GM13976 (cell line): ENCODE data around the gene ANP32B.
A peak's percentile ranks its signal among the peaks of the same experiment; 100 is the strongest.

Source experiments
- DNase-seq: peaks from one replicate; pipeline ENCODE4 v3.0.0; 2012; ENCODE audit warnings: low spot score
- CTCF ChIP-seq: IDR thresholded peaks from 2 replicates; pipeline ENCODE4 v1.5.1; 2012; ENCODE audit warnings: borderline replicate concordance, mild to moderate bottlenecking; ENCODE audit not compliant: insufficient read depth; ENCODE audit errors: extremely low read depth, missing control alignments, control extremely low read depth
- in situ Hi-C: fragments of 300-500 bp; cut with MboI; formaldehyde crosslinking; loops from one replicate; pipeline ENCODE4 v1.12.0; 2022; ENCODE audit warnings: low sequenced_read_pairs, mixed read lengths, inconsistent platforms; ENCODE audit not compliant: unreplicated experiment

The ANP32B gene

GRCh38 chr9:97982683-97983588 lies at the start of gene ANP32B:
TSS of gene ANP32B (plus strand) at chr9:97983341. CDS start at chr9:97983556, 215 bp downstream.
- peak; percentile 93 for TF ChIP-seq CTCF
- DNase-seq, result peak; percentile 95
- in situ Hi-C loops, result no loop called here

- no peak for TF ChIP-seq CTCF
- in situ Hi-C loops, result no loop called here
- DNase-seq, result no peak
Measured at GRCh38 chr9:97934321-97935115, 48.6 kb upstream of the ANP32B start.

- in situ Hi-C loops, result no loop called here
- no peak for DNase-seq
- TF ChIP-seq CTCF, result no peak
Measured at GRCh38 chr9:97935276-97935675, 47.9 kb upstream of the ANP32B start.

GRCh38 chr9:97936998-97937397 lies 46.1 kb upstream of the ANP32B start:
- no peak for TF ChIP-seq CTCF
- DNase-seq, result no peak
- in situ Hi-C loops, result no loop called here

- no peak for DNase-seq
- no peak for TF ChIP-seq CTCF
- in situ Hi-C loops, result no loop called here
Measured at GRCh38 chr9:97938081-97938644, 45.0 kb upstream of the ANP32B start, which contains the start of gene HEMGN. TSS of gene HEMGN (minus strand) at chr9:97938172. CDS start at chr9:97938136, 36 bp downstream.

- TF ChIP-seq CTCF, result no peak
- in situ Hi-C loops, result no loop called here
- no peak for DNase-seq
Measured at GRCh38 chr9:97940233-97940632, 42.9 kb upstream of the ANP32B start.
